ENCODE results near the gene TCHP.

DNA sequence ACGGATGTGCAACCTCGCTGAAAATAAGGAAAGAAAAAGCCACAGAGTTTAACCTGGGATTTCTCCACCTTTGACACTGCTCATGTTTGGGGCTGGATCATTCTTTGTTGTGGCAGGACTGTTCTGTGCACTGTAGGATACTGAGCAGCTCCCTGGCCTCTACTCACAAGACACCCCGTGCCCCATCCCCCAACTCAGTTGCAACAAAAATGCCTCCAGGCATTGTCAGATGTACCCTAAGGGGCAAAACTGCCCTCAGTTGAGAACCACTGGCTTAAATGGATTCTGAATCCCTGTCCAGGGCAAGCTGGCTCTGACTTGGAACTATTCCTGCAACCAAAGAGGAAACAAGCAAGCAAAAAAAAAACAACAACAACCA lies 21.8 kb upstream of the TCHP start:
- no peak for TF ChIP-seq CTCF (IDR thresholded peaks at IDR 0.05; ENCODE audit: low read depth, low read length)
- TF ChIP-seq EZH2phosphoT487 (IDR thresholded peaks at IDR 0.05; ENCODE audit: low read depth), result no peak
